ENCODE data around the gene DUSP6.

Gene DUSP6

GRCh38 chr12:89383235-89384049, 31.1 kb upstream of the DUSP6 start:
- peak; percentile 31 for DNase-seq (ENCODE audit: low read depth)
- no peak for TF ChIP-seq CTCF (IDR thresholded peaks at IDR 0.05; ENCODE audit: low read length, missing control alignments)
- no peak overlapping the region for H3K4me3 ChIP-seq (replicated peaks; ENCODE audit: low read depth, low read length)

DNA sequence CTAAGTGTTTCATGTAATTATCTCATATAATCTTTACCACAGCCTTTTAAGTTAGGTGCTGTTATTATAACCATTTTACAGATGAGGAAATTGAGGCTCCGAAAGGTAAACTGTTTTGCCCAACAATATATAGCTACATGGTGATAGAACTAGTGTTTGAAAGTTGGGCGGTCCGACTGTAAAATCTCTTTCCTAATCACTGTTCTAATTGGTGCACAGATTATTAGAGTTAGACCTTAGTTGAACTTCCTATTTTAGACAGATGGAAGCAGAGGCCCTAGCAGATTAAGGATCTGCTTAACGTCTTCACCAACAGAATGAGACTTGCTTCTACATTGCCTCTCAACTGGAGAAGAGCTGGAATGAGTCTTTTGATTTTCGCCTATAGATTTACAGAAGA, 30.0 kb upstream of the DUSP6 start:
- no peak for DNase-seq (ENCODE audit: low read depth)
- no peak for TF ChIP-seq CTCF (IDR thresholded peaks at IDR 0.05; ENCODE audit: low read length, missing control alignments)
- no peak overlapping the region for H3K4me3 ChIP-seq (replicated peaks; ENCODE audit: low read depth, low read length)

DNA sequence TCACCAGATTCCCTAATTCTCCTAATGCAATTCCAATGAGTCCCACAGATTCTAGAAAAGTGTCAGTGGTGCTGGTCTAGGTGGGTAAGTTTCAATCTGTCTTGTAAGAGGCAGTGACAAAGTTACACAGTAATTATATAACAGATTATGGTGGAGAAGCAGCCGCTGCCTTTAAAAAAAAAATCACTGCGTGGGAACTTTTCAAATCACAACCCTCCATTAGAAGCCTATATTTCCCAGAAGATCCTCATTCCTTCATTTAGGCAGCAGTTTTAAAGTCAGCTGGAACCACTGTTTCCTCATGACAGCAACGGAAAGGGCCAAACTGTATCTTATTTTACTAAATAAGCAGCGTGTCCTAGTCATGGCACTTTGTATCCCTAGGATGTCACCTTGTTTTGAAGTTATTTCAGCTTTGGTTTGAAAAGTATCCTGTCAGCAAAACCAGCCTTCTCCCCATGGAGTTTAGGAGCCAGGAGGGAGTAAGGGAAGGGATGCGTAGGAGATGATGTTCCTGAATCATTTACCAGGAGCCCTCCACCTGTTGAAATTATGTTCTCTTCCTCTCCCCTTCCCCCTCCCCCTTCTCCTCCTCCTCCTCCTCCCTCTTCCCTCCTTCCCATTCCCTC, 27.7 kb upstream of the DUSP6 start:
- DNase-seq (ENCODE audit: low read depth) = no peak
- H3K4me3 ChIP-seq (replicated peaks; ENCODE audit: low read depth, low read length) = no peak overlapping the region

GRCh38 chr12:89379148-89379838, 27.0 kb upstream of the DUSP6 start:
- no peak for TF ChIP-seq CTCF (IDR thresholded peaks at IDR 0.05; ENCODE audit: low read length, missing control alignments)
- no peak for DNase-seq (ENCODE audit: low read depth)
- no peak overlapping the region for H3K4me3 ChIP-seq (replicated peaks; ENCODE audit: low read depth, low read length)

More for the DNA sequence above, 27.7 kb upstream of the DUSP6 start:
- TF ChIP-seq CTCF (IDR thresholded peaks at IDR 0.05; ENCODE audit: low read length, missing control alignments) = no peak

DNA sequence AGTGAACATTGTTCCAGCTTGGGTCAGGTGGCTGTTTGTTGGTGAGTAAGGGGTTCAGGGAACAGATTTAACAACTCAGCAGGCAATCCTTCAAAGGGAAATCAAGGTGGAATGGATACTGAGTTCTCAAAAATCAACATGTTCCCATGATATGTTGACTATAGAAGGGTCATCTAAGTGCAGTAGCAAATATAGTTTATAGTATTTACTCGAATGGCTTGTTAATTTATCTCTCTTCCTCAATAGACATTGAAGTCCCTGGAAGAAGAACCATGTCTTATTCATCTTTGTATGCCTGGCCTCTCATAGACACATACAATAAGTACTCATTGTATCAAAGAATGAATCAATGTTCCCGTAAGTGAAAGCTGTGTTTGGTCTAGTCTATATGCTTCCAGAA, 24.5 kb upstream of the DUSP6 start:
- DNase-seq (ENCODE audit: low read depth) = no peak
- H3K4me3 ChIP-seq (replicated peaks; ENCODE audit: low read depth, low read length) = no peak overlapping the region
- no peak for TF ChIP-seq CTCF (IDR thresholded peaks at IDR 0.05; ENCODE audit: low read length, missing control alignments)

DNA sequence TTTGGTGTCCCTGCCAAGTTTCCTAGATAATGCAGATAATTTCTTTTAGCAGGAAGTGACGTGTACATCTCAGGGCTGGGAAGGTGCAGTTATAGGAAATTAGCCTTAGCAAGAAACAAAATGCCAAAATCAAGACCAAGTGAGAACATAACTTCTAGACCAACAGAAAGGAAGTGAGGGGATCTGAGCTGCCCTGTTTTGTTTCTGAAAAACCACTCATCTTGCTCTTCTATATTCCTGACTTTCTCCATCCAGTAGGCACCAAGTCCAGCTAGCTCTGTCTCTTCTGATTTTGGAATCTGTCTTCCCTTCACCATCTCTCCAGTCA, 23.9 kb upstream of the DUSP6 start:
- no peak for TF ChIP-seq CTCF (IDR thresholded peaks at IDR 0.05; ENCODE audit: low read length, missing control alignments)
- no peak overlapping the region for H3K4me3 ChIP-seq (replicated peaks; ENCODE audit: low read depth, low read length)
- no peak for DNase-seq (ENCODE audit: low read depth)
